ENCODE data around the gene HELZ. TPM values are rescaled to one million over a fixed set of nuclear protein-coding genes. Genes with fewer than 3 reads are reported as not detected.

HELZ gene
- polyA plus RNA-seq, 2 donors: 2.1 to 3.9 TPM

DNA sequence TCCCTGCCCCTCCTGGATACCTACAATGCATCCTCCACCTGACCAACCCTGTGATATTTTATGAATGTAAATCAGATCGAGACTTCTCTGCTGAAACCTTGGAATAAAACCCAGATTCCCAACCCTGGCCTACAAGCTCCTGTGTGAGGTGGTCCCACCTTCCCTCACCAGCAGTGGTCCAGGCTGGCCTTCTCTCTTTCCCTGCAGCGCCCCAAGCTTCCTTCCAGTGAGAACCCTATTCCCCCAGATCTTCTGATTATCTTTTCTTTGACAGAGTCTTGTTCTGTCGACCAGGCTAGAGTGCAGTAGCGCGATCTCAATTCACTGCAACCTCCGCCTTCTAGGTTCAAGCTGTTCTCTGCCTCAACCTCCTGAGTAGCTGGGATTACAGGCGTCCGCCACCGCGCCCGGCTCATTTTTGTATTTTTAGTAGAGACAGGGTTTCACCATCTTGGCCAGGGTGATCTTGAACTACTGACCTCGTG, 2.5 kb upstream of the HELZ start:
- H3K9me3 ChIP-seq (ENCODE audit: control insufficient read depth in 2 of 2, insufficient read depth in 1 of 2, low read depth in 1 of 2, low read length in 1 of 2): no peaks in the 10 kb centered on the region
- H3K27me3 ChIP-seq (ENCODE audit: control insufficient read depth in 1 of 2, insufficient read depth in 2 of 2, low read length in 2 of 2): no peaks in the 10 kb centered on the region
- no peaks in the 10 kb centered on the region for H3K4me1 ChIP-seq (ENCODE audit: control insufficient read depth in 2 of 2, insufficient read depth in 2 of 2, low read length in 1 of 2)
- 94 to 96% methylated on average over 12 of the region's 12 CpGs for WGBS, 2 donors
- H3K36me3 ChIP-seq (ENCODE audit: control insufficient read depth in 2 of 2, insufficient read depth in 2 of 2, low read length in 1 of 2): no peaks in the 10 kb centered on the region
- no peak overlapping the region for H3K27ac ChIP-seq (ENCODE audit: low read depth in 2 of 2, low read length in 1 of 2)
- no peak overlapping the region for H3K4me3 ChIP-seq (ENCODE audit: low read depth in 1 of 2, low read length in 2 of 2)

DNA sequence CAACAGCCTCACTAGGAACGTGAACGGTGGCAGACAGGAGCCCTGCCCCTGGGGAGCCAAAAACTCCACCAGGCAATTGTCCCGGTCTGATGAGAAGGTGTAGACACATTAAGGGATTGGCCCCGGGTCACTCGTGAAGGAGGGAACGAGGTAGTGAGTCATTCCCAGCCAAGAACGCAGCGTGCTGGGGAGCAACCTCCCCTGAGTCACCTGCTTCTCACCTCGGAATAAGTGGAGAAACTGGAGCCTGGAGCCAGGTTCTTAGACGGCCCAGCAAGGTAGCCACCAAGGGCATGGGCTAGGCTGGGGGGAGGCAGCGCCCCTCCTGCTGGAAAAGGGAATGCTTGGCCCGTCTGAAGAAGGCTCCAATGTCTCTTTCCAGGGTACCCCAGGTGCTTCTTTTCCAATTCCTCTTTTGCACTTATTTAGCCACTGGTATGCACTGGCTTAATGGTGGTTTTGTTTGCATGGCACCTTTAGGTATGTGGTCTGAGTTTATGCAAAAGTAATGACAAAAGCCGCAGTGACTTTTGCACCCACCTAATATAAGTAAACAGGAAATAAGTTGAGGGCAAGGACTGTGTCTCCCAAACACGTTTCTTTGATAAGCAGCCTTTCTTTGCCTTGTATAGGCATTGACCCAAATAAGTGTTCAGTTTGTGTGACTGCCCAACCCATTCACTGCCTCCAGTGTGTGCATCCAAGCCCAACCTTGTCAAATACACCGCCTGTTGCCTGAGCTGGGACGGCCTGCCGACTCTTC, 1.8 kb upstream of the HELZ start:
- H3K27ac ChIP-seq (ENCODE audit: low read depth in 2 of 2, low read length in 1 of 2): peak overlapping the region; percentile 64 to 74
- H3K27me3 ChIP-seq (ENCODE audit: control insufficient read depth in 1 of 2, insufficient read depth in 2 of 2, low read length in 2 of 2): no peaks in the 10 kb centered on the region
- WGBS, 2 donors: 46 to 55% methylated on average over 17 of the region's 17 CpGs
- H3K36me3 ChIP-seq (ENCODE audit: control insufficient read depth in 2 of 2, insufficient read depth in 2 of 2, low read length in 1 of 2): no peaks in the 10 kb centered on the region
- no peaks in the 10 kb centered on the region for H3K9me3 ChIP-seq (ENCODE audit: control insufficient read depth in 2 of 2, insufficient read depth in 1 of 2, low read depth in 1 of 2, low read length in 1 of 2)
- H3K4me1 ChIP-seq (ENCODE audit: control insufficient read depth in 2 of 2, insufficient read depth in 2 of 2, low read length in 1 of 2): no peaks in the 10 kb centered on the region
- H3K4me3 ChIP-seq (ENCODE audit: low read depth in 1 of 2, low read length in 2 of 2): peak overlapping the region; percentile 65 to 82

DNA sequence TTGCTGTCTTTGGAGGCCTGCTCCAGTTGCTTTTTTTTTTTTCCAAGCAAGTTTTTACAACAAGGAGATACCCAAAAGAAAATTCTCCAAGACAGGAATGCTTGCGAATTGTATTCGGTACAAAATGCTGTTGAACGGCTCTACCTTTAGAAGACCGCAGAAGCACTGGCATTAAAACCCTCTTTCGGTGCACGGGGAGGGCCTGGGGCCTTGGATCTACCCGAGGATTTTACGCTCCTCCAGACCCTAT, 1.3 kb upstream of the HELZ start:
- Histone ChIP-seq H3K27ac (ENCODE audit: low read depth in 2 of 2, low read length in 1 of 2) (peak overlapping the region; percentile 74 to 75), H3K9me3 (ENCODE audit: control insufficient read depth in 2 of 2, insufficient read depth in 1 of 2, low read depth in 1 of 2, low read length in 1 of 2) (no peaks in the 10 kb centered on the region), H3K27me3 (ENCODE audit: control insufficient read depth in 1 of 2, insufficient read depth in 2 of 2, low read length in 2 of 2) (no peaks in the 10 kb centered on the region), H3K36me3 (ENCODE audit: control insufficient read depth in 2 of 2, insufficient read depth in 2 of 2, low read length in 1 of 2) (no peaks in the 10 kb centered on the region), H3K4me3 (ENCODE audit: low read depth in 1 of 2, low read length in 2 of 2) (peak overlapping the region; percentile 65 to 82), H3K4me1 (ENCODE audit: control insufficient read depth in 2 of 2, insufficient read depth in 2 of 2, low read length in 1 of 2) (no peaks in the 10 kb centered on the region)
- 31% methylated on average over 8 of the region's 8 CpGs for WGBS, 2 donors

DNA sequence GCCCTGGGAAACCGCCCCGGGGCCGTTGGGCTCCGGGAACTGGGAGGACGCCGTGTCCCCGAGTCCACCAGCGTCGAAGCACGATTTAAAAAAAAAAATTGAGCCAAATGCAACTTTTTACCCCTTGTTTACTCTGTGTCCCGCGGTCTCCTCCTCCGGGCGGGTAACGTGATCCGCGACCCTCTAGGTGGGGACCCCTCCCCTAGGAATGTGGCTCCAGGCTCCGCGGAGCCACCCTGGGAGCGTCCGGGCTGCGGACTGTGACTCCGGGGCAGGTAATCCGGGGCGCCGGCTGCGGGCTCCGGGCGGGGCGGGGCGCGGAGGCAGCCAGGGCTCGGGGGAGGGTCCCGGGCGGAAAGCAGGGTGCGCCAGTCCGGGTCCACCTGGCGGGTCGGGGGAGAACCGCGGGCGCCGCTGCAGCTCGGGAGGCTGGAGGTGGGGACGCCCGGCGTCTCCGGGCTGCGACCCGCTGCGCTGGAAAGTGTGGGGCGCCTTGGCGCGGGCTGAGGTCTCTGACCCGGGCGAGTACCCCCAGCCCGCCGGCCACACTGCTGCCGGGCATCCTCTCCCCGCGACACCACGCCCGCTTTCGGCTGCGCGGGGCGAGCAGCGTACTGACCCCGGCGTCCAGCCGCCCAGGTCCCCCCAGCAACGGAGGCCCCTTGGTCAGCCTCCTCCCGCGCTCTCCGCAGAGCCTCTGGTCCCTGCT, 852 bp upstream of the HELZ start:
- 1% methylated on average over 54 to 75 of the region's 75 CpGs for WGBS, 2 donors
- Histone ChIP-seq H3K4me3 (ENCODE audit: low read depth in 1 of 2, low read length in 2 of 2) (peak overlapping the region; percentile 65 to 82), H3K4me1 (ENCODE audit: control insufficient read depth in 2 of 2, insufficient read depth in 2 of 2, low read length in 1 of 2) (no peaks in the 10 kb centered on the region), H3K27me3 (ENCODE audit: control insufficient read depth in 1 of 2, insufficient read depth in 2 of 2, low read length in 2 of 2) (no peaks in the 10 kb centered on the region), H3K36me3 (ENCODE audit: control insufficient read depth in 2 of 2, insufficient read depth in 2 of 2, low read length in 1 of 2) (no peaks in the 10 kb centered on the region), H3K9me3 (ENCODE audit: control insufficient read depth in 2 of 2, insufficient read depth in 1 of 2, low read depth in 1 of 2, low read length in 1 of 2) (no peaks in the 10 kb centered on the region), H3K27ac (ENCODE audit: low read depth in 2 of 2, low read length in 1 of 2) (peak overlapping the region; percentile 74 to 75)

DNA sequence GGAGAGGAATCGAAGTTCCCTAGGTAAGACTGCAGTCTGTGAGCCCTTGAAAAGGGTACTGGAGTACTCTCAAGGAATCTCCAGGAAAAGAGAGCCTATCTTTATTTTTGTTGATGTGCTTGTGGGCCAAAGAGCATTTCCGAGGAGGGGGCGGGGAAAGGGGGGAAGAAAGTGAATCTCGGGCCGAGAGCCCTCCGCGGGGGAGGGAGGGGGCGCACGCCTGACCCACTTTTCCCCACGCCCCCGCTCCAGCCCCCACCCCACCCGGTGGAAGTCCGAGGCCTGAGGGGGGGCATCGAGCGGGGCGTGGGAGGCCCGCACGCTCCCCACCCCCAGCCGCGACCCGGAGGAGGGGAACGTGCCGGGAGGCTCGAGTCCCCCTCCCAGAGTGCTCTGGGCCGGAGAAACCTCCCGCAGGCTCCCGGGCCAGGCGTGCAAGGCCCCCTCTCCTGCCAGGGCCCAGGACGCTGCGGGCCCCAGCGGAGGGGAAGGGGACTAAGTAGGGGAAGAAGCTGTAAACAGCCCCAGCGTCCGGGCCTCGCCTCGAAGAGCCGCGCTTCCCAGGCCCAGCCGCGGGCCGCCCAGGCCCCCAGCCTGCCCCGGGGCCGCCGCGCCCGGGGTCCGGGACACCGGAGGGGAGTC, 444 bp downstream of the HELZ start:
- Histone ChIP-seq H3K4me1 (ENCODE audit: control insufficient read depth in 2 of 2, insufficient read depth in 2 of 2, low read length in 1 of 2) (no peaks in the 10 kb centered on the region), H3K27me3 (ENCODE audit: control insufficient read depth in 1 of 2, insufficient read depth in 2 of 2, low read length in 2 of 2) (no peaks in the 10 kb centered on the region)
- 0 to 1% methylated on average over 35 to 47 of the region's 47 CpGs for WGBS, 2 donors

DNA sequence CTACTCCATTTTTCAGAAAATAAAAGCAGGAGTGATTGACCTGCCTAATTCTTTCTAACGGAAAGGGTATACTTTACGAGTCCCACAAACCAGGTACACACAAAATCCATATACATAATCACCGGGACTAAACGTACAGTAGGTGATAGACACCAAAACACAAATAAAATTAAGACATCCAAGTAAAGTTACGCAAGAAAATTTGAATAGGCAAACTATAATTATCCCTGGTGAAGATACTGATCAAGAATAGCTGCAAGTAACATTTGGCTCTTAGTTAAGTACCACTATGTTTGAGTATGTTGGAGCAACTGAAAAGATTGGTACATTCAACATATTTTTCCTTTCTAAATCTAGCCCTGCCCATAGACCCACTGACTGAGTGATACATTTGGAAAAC, 1.7 kb downstream of the HELZ start:
- peaks cover 0 to 2% of the 10 kb centered on the region in 2 donors for H3K36me3 ChIP-seq (ENCODE audit: control insufficient read depth in 2 of 2, insufficient read depth in 2 of 2, low read length in 1 of 2)
- WGBS, 2 donors: 77 to 78% methylated on average over 5 of the region's 5 CpGs
- H3K4me3 ChIP-seq (ENCODE audit: low read depth in 1 of 2, low read length in 2 of 2): no peak overlapping the region
- no peak overlapping the region for H3K27ac ChIP-seq (ENCODE audit: low read depth in 2 of 2, low read length in 1 of 2)
- no peaks in the 10 kb centered on the region for H3K4me1 ChIP-seq (ENCODE audit: control insufficient read depth in 2 of 2, insufficient read depth in 2 of 2, low read length in 1 of 2)
- H3K9me3 ChIP-seq (ENCODE audit: control insufficient read depth in 2 of 2, insufficient read depth in 1 of 2, low read depth in 1 of 2, low read length in 1 of 2): no peaks in the 10 kb centered on the region
- no peaks in the 10 kb centered on the region for H3K27me3 ChIP-seq (ENCODE audit: control insufficient read depth in 1 of 2, insufficient read depth in 2 of 2, low read length in 2 of 2)

More for the DNA sequence above, 444 bp downstream of the HELZ start:
- Histone ChIP-seq H3K9me3 (ENCODE audit: control insufficient read depth in 2 of 2, insufficient read depth in 1 of 2, low read depth in 1 of 2, low read length in 1 of 2) (no peaks in the 10 kb centered on the region), H3K27ac (ENCODE audit: low read depth in 2 of 2, low read length in 1 of 2) (peak overlapping the region; percentile 69 to 74), H3K4me3 (ENCODE audit: low read depth in 1 of 2, low read length in 2 of 2) (peak overlapping the region; percentile 65 to 82), H3K36me3 (ENCODE audit: control insufficient read depth in 2 of 2, insufficient read depth in 2 of 2, low read length in 1 of 2) (no peaks in the 10 kb centered on the region)

DNA sequence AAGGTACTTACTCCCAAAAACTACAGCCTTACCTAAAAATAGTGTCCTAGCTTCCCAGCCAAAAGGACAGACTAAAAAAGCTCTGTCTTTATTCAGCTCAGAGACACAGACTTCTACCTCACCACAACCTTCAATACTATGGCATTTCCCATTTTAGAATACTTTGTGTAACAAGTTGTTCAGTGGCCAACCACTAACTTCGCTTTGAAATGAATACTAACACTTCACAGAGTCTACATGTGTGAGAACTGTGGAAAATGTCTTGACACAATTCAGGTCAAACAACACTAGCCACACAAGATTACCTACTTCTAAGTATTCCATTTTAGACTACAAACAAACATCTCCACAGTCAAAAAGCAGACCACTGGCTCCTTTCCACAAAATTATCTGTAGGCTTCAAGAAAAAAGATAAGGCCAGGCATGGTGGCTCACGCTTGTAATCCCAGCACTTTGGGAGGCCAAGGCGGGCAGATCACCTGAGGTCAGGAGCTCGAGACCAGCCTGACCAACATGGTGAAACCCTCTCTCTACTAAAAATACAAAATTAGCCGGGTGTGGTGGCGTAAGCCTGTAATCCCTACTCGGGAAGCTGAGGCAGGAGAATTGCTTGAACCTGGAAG, 3.2 kb downstream of the HELZ start:
- Histone ChIP-seq H3K27ac (ENCODE audit: low read depth in 2 of 2, low read length in 1 of 2) (no peak overlapping the region), H3K9me3 (ENCODE audit: control insufficient read depth in 2 of 2, insufficient read depth in 1 of 2, low read depth in 1 of 2, low read length in 1 of 2) (no peaks in the 10 kb centered on the region), H3K27me3 (ENCODE audit: control insufficient read depth in 1 of 2, insufficient read depth in 2 of 2, low read length in 2 of 2) (no peaks in the 10 kb centered on the region), H3K4me3 (ENCODE audit: low read depth in 1 of 2, low read length in 2 of 2) (no peak overlapping the region), H3K36me3 (ENCODE audit: control insufficient read depth in 2 of 2, insufficient read depth in 2 of 2, low read length in 1 of 2) (peaks cover 0 to 3% of the 10 kb centered on the region in 2 donors), H3K4me1 (ENCODE audit: control insufficient read depth in 2 of 2, insufficient read depth in 2 of 2, low read length in 1 of 2) (no peaks in the 10 kb centered on the region)
- WGBS, 2 donors: 90 to 91% methylated on average over 7 of the region's 7 CpGs

DNA sequence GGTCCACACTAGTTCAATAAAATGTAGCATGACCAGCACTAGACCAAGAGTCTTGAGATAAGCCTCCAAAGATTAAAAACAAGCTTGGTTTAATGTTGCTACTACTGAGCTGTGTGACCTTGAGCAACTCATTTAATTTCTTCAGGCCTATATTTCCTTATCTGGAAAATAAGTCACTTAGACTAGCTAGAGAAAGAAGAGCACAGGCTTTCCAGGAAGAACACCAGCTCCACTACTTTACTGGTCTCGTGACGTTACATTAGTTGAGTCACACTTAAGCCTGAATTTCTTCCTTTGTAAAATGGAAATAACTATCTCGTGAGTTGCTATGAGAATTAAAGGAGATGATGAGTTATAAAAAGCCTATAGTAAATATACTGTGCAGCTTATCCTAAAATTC, 5.4 kb downstream of the HELZ start:
- H3K27ac ChIP-seq (ENCODE audit: low read depth in 2 of 2, low read length in 1 of 2): no peak overlapping the region
- H3K4me1 ChIP-seq (ENCODE audit: control insufficient read depth in 2 of 2, insufficient read depth in 2 of 2, low read length in 1 of 2): no peaks in the 10 kb centered on the region
- H3K36me3 ChIP-seq (ENCODE audit: control insufficient read depth in 2 of 2, insufficient read depth in 2 of 2, low read length in 1 of 2): peaks cover 0 to 7% of the 10 kb centered on the region in 2 donors
- WGBS, 2 donors: 51 to 67% methylated on average over 3 of the region's 3 CpGs
- no peaks in the 10 kb centered on the region for H3K9me3 ChIP-seq (ENCODE audit: control insufficient read depth in 2 of 2, insufficient read depth in 1 of 2, low read depth in 1 of 2, low read length in 1 of 2)
- no peaks in the 10 kb centered on the region for H3K27me3 ChIP-seq (ENCODE audit: control insufficient read depth in 1 of 2, insufficient read depth in 2 of 2, low read length in 2 of 2)
- no peak overlapping the region for H3K4me3 ChIP-seq (ENCODE audit: low read depth in 1 of 2, low read length in 2 of 2)

DNA sequence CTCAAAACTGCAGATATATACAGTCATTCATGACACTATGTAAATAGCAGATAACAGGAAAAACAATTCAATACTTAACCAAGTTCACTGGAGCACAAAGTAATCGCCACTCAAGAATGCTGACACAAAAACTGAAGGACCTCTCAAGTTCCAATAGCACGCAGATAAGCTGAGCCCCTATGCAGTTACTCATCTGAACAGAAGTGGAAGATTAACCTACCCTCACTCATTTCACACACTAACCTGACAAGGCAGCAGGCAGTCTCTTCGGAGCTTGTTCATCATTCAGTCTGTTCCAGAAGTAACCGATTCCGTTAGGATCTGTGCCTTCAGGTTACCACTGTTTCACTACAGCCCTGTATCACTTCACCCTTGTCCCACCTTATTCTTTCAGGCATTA, 6.0 kb downstream of the HELZ start:
- no peaks in the 10 kb centered on the region for H3K4me1 ChIP-seq (ENCODE audit: control insufficient read depth in 2 of 2, insufficient read depth in 2 of 2, low read length in 1 of 2)
- H3K9me3 ChIP-seq (ENCODE audit: control insufficient read depth in 2 of 2, insufficient read depth in 1 of 2, low read depth in 1 of 2, low read length in 1 of 2): no peaks in the 10 kb centered on the region
- no peak overlapping the region for H3K4me3 ChIP-seq (ENCODE audit: low read depth in 1 of 2, low read length in 2 of 2)
- 79 to 88% methylated on average over 5 of the region's 5 CpGs for WGBS, 2 donors
- no peak overlapping the region for H3K27ac ChIP-seq (ENCODE audit: low read depth in 2 of 2, low read length in 1 of 2)
- peaks cover 0 to 7% of the 10 kb centered on the region in 2 donors for H3K36me3 ChIP-seq (ENCODE audit: control insufficient read depth in 2 of 2, insufficient read depth in 2 of 2, low read length in 1 of 2)
- no peaks in the 10 kb centered on the region for H3K27me3 ChIP-seq (ENCODE audit: control insufficient read depth in 1 of 2, insufficient read depth in 2 of 2, low read length in 2 of 2)

Data from esophagus (tissue), 2 donors.